Endothelial cell of umbilical vein (primary cell): ENCODE results near the gene LMNA. TPM values are rescaled to one million over a fixed set of nuclear protein-coding genes. Genes with fewer than 3 reads are reported as not detected.

Experiments
- BruUV-seq: library from RNA; stranded (reverse); fragments of 400-500 nt; replicated peaks from 2 replicates; lab custom pipeline; 2021; lab: Mats Ljungman, UMichigan
- CTCF ChIA-PET: fragments of 300-600, 350-600 bp; sonication (Branson Sonifier 250); formaldehyde crosslinking; loops from one replicate; lab custom pipeline; 2021; ENCODE audit warnings: antibody characterized with exemption, inconsistent platforms; lab: Charles Lee
- POLR2A ChIA-PET: fragments of 300-600, 350-600 bp; sonication (Branson Sonifier 250); formaldehyde crosslinking; loops from one replicate; lab custom pipeline; 2021; ENCODE audit warnings: antibody characterized with exemption, inconsistent platforms; lab: Charles Lee
- DNase-seq: peaks from one replicate; pipeline ENCODE4 v3.0.0-alpha.2; 2011; ENCODE audit warnings: low read depth, low spot score
- FAIRE-seq: peaks from 2 replicates; lab custom pipeline; 2011; peaks lifted over from hg19 to GRCh38; lab: Jason Lieb, UNC
- H2AFZ ChIP-seq: 2 replicates; pipeline ENCODE4 v1.6.0; 2012; ENCODE audit warnings: low read depth, low read length, control low read depth, inconsistent platforms
- H3K27ac ChIP-seq: 2 replicates; pipeline ENCODE4 v1.5.1; 2011; ENCODE audit warnings: low read depth, mild to moderate bottlenecking, control low read depth, low read length, moderate library complexity; ENCODE audit not compliant: insufficient read depth
- H3K27me3 ChIP-seq, 2 experiments: 2 replicates each; pipeline versions ENCODE4 v1.6.0 to v1.6.1; 2011; ENCODE audit warnings: low read length in 2 of 2, mixed read lengths in 1 of 2; ENCODE audit not compliant: control insufficient read depth in 2 of 2, insufficient read depth in 2 of 2
- H3K36me3 ChIP-seq, 2 experiments: 2 replicates in 1 of 2; 3 replicates in 1 of 2; pipeline ENCODE4 v1.5.1; 2011; ENCODE audit warnings: low read length in 2 of 2, mild to moderate bottlenecking in 1 of 2, moderate library complexity in 1 of 2; ENCODE audit not compliant: control insufficient read depth in 2 of 2, insufficient read depth in 2 of 2; ENCODE audit errors: extremely low read depth in 1 of 2
- H3K4me1 ChIP-seq: 3 replicates; pipeline ENCODE4 v1.5.1; 2011; ENCODE audit warnings: mild to moderate bottlenecking, low read length; ENCODE audit not compliant: control insufficient read depth, insufficient read depth; ENCODE audit errors: extremely low read depth
- H3K4me2 ChIP-seq: 2 replicates; pipeline ENCODE4 v1.6.1; 2011; ENCODE audit warnings: low read length, control low read depth, mixed read lengths; ENCODE audit not compliant: insufficient read depth
- H3K4me3 ChIP-seq, 3 experiments: fragments of 200-600 bp in 1 of 3; sonication (generic), shearing (Covaris generic) in 1 of 3; replicated peaks in 1 of 3; 2 replicates each; pipeline ENCODE4 v1.5.1; 2011 to 2016; ENCODE audit warnings: control low read depth in 3 of 3, low read length in 3 of 3, mild to moderate bottlenecking in 2 of 3, inconsistent platforms in 1 of 3, low read depth in 1 of 3, moderate library complexity in 1 of 3; ENCODE audit not compliant: insufficient read depth in 1 of 3
- H3K79me2 ChIP-seq: 2 replicates; pipeline ENCODE4 v1.6.0; 2012; ENCODE audit warnings: low read length, inconsistent platforms; ENCODE audit not compliant: control insufficient read depth, insufficient read depth
- H3K9ac ChIP-seq: replicated peaks from 2 replicates; pipeline ENCODE3; 2011; ENCODE audit warnings: low read length, control low read depth; ENCODE audit not compliant: insufficient read depth; ENCODE audit errors: extremely low read depth
- H3K9me1 ChIP-seq: replicated peaks from 3 replicates; pipeline ENCODE4 v1.6.0; 2011; ENCODE audit warnings: mild to moderate bottlenecking, low read length; ENCODE audit not compliant: control insufficient read depth, insufficient read depth; ENCODE audit errors: extremely low read depth
- H3K9me3 ChIP-seq: replicated peaks from 2 replicates; pipeline ENCODE4 v1.5.1; 2012; ENCODE audit warnings: low read length, inconsistent platforms; ENCODE audit not compliant: control insufficient read depth, insufficient read depth
- H4K20me1 ChIP-seq: replicated peaks from 2 replicates; pipeline ENCODE3; 2011; ENCODE audit warnings: mild to moderate bottlenecking, low read length; ENCODE audit not compliant: control insufficient read depth, insufficient read depth; ENCODE audit errors: extremely low read depth
- EZH2 ChIP-seq: IDR thresholded peaks from 2 replicates; pipeline ENCODE4 v1.6.1; 2012; ENCODE audit warnings: borderline replicate concordance, low read depth, mild to moderate bottlenecking, moderate library complexity, low read length, inconsistent platforms; ENCODE audit not compliant: severe bottlenecking
- FOS ChIP-seq: IDR thresholded peaks from 2 replicates; pipeline ENCODE4 v1.6.1; 2011; ENCODE audit warnings: mild to moderate bottlenecking, low read length, moderate library complexity, borderline replicate concordance; ENCODE audit not compliant: insufficient read depth
- GATA2 ChIP-seq: IDR thresholded peaks from 2 replicates; pipeline ENCODE4 v1.7.0; 2011; ENCODE audit warnings: low read depth, mild to moderate bottlenecking, moderate library complexity, mixed read lengths, low read length; ENCODE audit not compliant: insufficient read length, insufficient read depth
- JUN ChIP-seq: IDR thresholded peaks from 2 replicates; pipeline ENCODE4 v1.6.1; 2011; ENCODE audit warnings: borderline replicate concordance, low read depth; ENCODE audit not compliant: insufficient read length, insufficient read depth
- MYC ChIP-seq: IDR thresholded peaks from one replicate; pipeline ENCODE4 v1.6.1; 2011; ENCODE audit warnings: mild to moderate bottlenecking, low read depth, low read length
- POLR2A ChIP-seq: IDR thresholded peaks from 2 replicates; pipeline ENCODE4 v1.6.1; 2012; ENCODE audit warnings: low read depth, mild to moderate bottlenecking, control low read depth, low read length
- POLR2AphosphoS5 ChIP-seq: IDR thresholded peaks from 2 replicates; pipeline ENCODE4 v1.6.1; 2012; ENCODE audit warnings: low read depth, mild to moderate bottlenecking, control low read depth, low read length, moderate library complexity; ENCODE audit not compliant: insufficient read depth
- dilution Hi-C: fragments of 300-500 bp; cut with MboI; formaldehyde crosslinking; loops from one replicate; pipeline ENCODE4 v1.15.0; 2019; ENCODE audit warnings: low sequenced_read_pairs; ENCODE audit not compliant: extremely low pct_ligation_motif_present
- intact Hi-C: fragments of 100-400 bp; cut with micrococcal nuclease; formaldehyde crosslinking; loops from one replicate; pipeline ENCODE4 v1.10.0; 2022
- polyA plus RNA-seq, 4 experiments: library from polyadenylated mRNA; depleted of rRNA in 3 of 4; stranded (reverse) in 3 of 4; unstranded in 1 of 4; fragments of >200 nt; gene quantifications; 2 replicates each; pipeline versions ENCODE4 v1.2.1 to v1.2.3, GENCODE V29; 2011 to 2012; ENCODE audit warnings: missing spikeins in 1 of 4
- total RNA-seq: library from RNA; stranded (reverse); gene quantifications from 2 replicates; pipeline ENCODE4 v1.2.3, GENCODE V29; 2021
- TF ChIP-seq, protein P1 (sequence below): IDR thresholded peaks from 2 replicates; pipeline ENCODE4 v1.6.1; 2011; ENCODE audit not compliant: insufficient read depth, insufficient read length
- TF ChIP-seq, protein P2 (sequence below), 2 donors: IDR thresholded peaks; 1 replicate in 1 of 2; 2 replicates in 1 of 2; pipeline ENCODE4 v1.5.1; 2011; ENCODE audit warnings: low read length in 2 of 2, mild to moderate bottlenecking in 2 of 2, moderate library complexity in 2 of 2, control low read depth in 1 of 2, inconsistent platforms in 1 of 2, low read depth in 1 of 2; ENCODE audit not compliant: insufficient read depth in 1 of 2; ENCODE audit errors: extremely low read depth in 1 of 2

Gene LMNA
- total and polyA plus RNA-seq, 2 donors (not counting 3 experiments of a cell fraction or from before 2014, with no cell fraction given) = 371 to 742 TPM

DNA sequence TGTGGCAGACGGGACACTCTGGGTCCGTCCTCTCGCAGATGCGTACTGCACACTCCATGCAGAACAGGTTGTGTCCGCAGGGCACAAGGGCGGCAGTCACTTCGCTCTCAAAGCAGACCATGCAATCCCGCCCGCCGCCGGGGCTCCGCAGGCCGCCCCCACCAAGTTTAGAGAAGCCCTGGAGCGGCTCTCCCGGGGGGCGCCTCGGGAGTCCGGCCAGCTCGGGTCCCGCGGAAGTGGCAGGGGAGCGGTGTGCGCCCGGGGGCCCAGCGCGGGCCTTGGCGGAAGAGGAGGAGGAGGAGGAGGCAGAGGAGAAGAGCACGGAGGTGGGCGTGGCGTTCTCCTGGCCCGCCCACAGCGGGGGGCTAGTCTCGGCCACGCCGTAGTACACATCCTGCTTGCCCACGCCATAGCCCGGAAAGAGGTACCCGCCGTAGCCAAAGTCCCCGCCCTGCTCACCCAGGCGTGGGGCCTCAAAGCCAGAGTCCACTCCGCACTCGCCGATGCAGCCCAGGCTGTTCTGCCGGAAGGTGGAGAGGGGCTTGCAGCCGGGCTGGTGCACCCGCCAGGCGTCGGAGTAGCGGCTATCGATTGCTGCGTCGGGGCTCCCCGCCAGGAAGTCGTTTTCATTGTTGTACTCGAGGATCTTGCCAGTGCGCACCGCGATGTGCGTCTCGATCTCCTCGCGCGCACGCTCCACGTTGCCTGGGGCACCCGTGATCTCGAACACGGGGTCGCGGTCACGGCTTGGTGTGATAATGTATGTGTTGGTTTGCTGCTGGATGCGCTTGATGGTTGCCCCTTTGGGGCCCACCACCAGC is 37.7 kb upstream of the LMNA start:
- Histone ChIP-seq H3K9me3 (no peaks in the 10 kb centered on the region), H3K4me2 (peak overlapping the region; percentile 28), H3K27ac (no peak overlapping the region), H2AFZ (no peak overlapping the region), H3K79me2 (peaks cover 45% of the 10 kb centered on the region), H3K27me3 (no peaks in the 10 kb centered on the region), H3K9me1 (no peaks in the 10 kb centered on the region), H3K9ac (no peak overlapping the region), H3K4me3 (no peak overlapping the region), H4K20me1 (no peaks in the 10 kb centered on the region), H3K4me1 (peaks cover 14% of the 10 kb centered on the region), H3K36me3 (peaks cover 8 to 37% of the 10 kb centered on the region in 2 experiments)
- no peak for TF ChIP-seq FOS
- TF ChIP-seq EZH2 = no peak
- TF ChIP-seq GATA2 = no peak
- no peak for TF ChIP-seq MYC
- TF ChIP-seq, protein P1, sequence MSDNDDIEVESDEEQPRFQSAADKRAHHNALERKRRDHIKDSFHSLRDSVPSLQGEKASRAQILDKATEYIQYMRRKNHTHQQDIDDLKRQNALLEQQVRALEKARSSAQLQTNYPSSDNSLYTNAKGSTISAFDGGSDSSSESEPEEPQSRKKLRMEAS = no peak
- TF ChIP-seq POLR2AphosphoS5 = no peak
- TF ChIP-seq POLR2A = no peak
- TF ChIP-seq, protein P2, sequence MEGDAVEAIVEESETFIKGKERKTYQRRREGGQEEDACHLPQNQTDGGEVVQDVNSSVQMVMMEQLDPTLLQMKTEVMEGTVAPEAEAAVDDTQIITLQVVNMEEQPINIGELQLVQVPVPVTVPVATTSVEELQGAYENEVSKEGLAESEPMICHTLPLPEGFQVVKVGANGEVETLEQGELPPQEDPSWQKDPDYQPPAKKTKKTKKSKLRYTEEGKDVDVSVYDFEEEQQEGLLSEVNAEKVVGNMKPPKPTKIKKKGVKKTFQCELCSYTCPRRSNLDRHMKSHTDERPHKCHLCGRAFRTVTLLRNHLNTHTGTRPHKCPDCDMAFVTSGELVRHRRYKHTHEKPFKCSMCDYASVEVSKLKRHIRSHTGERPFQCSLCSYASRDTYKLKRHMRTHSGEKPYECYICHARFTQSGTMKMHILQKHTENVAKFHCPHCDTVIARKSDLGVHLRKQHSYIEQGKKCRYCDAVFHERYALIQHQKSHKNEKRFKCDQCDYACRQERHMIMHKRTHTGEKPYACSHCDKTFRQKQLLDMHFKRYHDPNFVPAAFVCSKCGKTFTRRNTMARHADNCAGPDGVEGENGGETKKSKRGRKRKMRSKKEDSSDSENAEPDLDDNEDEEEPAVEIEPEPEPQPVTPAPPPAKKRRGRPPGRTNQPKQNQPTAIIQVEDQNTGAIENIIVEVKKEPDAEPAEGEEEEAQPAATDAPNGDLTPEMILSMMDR (IDR thresholded peaks at IDR 0.05; ENCODE audit: extremely low read depth in 1 of 2, insufficient read depth in 1 of 2, low read depth in 1 of 2, low read length in 2 of 2) = no peak
- no peak for TF ChIP-seq JUN
- CTCF ChIA-PET = no interaction called here
- no peak for FAIRE-seq
- intact Hi-C loops = no loop called here
- no TSS peak for BruUV-seq
- dilution Hi-C loops = no loop called here
- DNase-seq = no peak
- POLR2A ChIA-PET = no interaction called here
